Measurements from ENCODE around the gene RABEP1. TPM values are rescaled to one million over a fixed set of nuclear protein-coding genes. Genes with fewer than 3 reads are reported as not detected.

RABEP1 gene
- total RNA-seq, 2 donors from 2014 or later = 32.2 to 32.8 TPM

DNA sequence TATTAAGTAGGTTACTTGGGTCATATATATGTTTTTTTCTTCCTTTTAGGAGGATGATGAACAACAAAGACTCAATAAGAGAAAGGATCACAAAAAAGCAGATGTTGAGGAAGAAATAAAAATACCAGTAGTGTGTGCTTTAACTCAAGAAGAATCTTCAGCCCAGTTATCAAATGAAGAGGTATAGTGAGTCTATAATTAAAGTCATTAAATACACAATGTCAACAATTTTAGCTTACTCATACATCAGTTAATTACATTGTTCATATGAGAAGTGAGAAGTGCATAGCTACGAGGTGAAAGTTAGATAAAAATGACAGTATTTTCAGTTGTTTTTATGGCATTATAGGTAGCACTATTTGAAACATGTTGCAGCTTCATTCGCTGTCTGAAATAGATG, 72.2 kb downstream of the RABEP1 start:
- H3K36me3 Mint-ChIP-seq (ENCODE audit: low read depth) = peaks cover 56% of the 10 kb centered on the region

DNA sequence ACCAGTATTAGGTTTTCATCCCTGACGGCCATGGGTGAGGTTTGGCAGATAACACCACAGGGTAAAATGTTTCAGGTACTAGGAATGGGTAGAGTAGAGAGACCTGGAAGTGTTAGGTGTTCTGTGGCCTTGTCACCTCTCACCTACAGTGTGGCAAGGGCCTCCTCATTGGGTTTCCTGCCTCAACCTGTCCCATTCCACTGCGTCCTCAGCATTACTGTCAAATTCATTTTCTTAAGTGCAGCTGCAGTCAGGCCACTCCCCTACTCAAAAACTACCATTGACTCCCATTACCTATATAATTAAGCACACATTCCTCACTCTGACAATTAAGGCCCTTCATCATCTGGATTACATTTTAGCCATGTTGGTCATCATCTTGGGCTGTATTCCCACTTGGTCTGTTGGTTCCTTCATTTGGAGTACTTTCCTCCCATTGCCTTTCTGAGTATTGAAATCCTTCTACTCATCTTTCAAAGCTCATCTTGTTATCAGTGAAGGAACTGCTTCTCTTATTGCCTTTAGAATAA, 72.9 kb downstream of the RABEP1 start:
- H3K36me3 ChIP-seq (ENCODE audit: control insufficient read depth, insufficient read depth, low read length) = peaks cover 61% of the 10 kb centered on the region
- no peak overlapping the region for H3K4me3 ChIP-seq (ENCODE audit: low read length)
- H3K9me3 Mint-ChIP-seq = no peaks in the 10 kb centered on the region
- TF ChIP-seq, protein P1, sequence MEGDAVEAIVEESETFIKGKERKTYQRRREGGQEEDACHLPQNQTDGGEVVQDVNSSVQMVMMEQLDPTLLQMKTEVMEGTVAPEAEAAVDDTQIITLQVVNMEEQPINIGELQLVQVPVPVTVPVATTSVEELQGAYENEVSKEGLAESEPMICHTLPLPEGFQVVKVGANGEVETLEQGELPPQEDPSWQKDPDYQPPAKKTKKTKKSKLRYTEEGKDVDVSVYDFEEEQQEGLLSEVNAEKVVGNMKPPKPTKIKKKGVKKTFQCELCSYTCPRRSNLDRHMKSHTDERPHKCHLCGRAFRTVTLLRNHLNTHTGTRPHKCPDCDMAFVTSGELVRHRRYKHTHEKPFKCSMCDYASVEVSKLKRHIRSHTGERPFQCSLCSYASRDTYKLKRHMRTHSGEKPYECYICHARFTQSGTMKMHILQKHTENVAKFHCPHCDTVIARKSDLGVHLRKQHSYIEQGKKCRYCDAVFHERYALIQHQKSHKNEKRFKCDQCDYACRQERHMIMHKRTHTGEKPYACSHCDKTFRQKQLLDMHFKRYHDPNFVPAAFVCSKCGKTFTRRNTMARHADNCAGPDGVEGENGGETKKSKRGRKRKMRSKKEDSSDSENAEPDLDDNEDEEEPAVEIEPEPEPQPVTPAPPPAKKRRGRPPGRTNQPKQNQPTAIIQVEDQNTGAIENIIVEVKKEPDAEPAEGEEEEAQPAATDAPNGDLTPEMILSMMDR (conservative IDR thresholded peaks at IDR 0.05) = no peak
- no peak overlapping the region for H3K9ac ChIP-seq (ENCODE audit: extremely low read depth, low read length, poor library complexity, severe bottlenecking)
- no peak overlapping the region for H3K27ac Mint-ChIP-seq
- no peaks in the 10 kb centered on the region for H3K4me1 ChIP-seq (ENCODE audit: control insufficient read depth, insufficient read depth, low read length)
- H3K27ac ChIP-seq (ENCODE audit: low read depth, low read length) = no peak overlapping the region
- peaks cover 60% of the 10 kb centered on the region for H3K36me3 Mint-ChIP-seq (ENCODE audit: low read depth)
- H3K27me3 ChIP-seq (ENCODE audit: control insufficient read depth, insufficient read depth, low read length, poor library complexity, severe bottlenecking) = peaks cover 10% of the 10 kb centered on the region
- no peak overlapping the region for H3K4me3 Mint-ChIP-seq
- no peak for DNase-seq
- 90 to 93% methylated on average over 2 of the region's 2 CpGs for WGBS, 2 experiments (ENCODE audit: insufficient coverage in 1 of 2, insufficient read length in 1 of 2)
- peaks cover 23% of the 10 kb centered on the region for H3K27me3 Mint-ChIP-seq (ENCODE audit: insufficient read depth)
- peaks cover 19% of the 10 kb centered on the region for H3K4me1 Mint-ChIP-seq
- no peaks in the 10 kb centered on the region for H3K9me3 ChIP-seq (ENCODE audit: control insufficient read depth, low read length)

More for the DNA sequence above, 72.2 kb downstream of the RABEP1 start:
- no peak overlapping the region for H3K27ac Mint-ChIP-seq
- Histone ChIP-seq H3K36me3 (ENCODE audit: control insufficient read depth, insufficient read depth, low read length) (peaks cover 57% of the 10 kb centered on the region), H3K9me3 (ENCODE audit: control insufficient read depth, low read length) (no peaks in the 10 kb centered on the region), H3K4me1 (ENCODE audit: control insufficient read depth, insufficient read depth, low read length) (no peaks in the 10 kb centered on the region), H3K4me3 (ENCODE audit: low read length) (no peak overlapping the region), H3K9ac (ENCODE audit: extremely low read depth, low read length, poor library complexity, severe bottlenecking) (no peak overlapping the region), H3K27ac (ENCODE audit: low read depth, low read length) (no peak overlapping the region), H3K27me3 (ENCODE audit: control insufficient read depth, insufficient read depth, low read length, poor library complexity, severe bottlenecking) (peaks cover 5% of the 10 kb centered on the region)
- no peak overlapping the region for H3K4me3 Mint-ChIP-seq
- DNase-seq = no peak
- H3K27me3 Mint-ChIP-seq (ENCODE audit: insufficient read depth) = peaks cover 16% of the 10 kb centered on the region
- TF ChIP-seq, protein P1 (conservative IDR thresholded peaks at IDR 0.05) = no peak
- peaks cover 19% of the 10 kb centered on the region for H3K4me1 Mint-ChIP-seq
- no peaks in the 10 kb centered on the region for H3K9me3 Mint-ChIP-seq
- WGBS, 2 experiments (ENCODE audit: insufficient coverage in 1 of 2, insufficient read length in 1 of 2) = 97% methylated on average over 2 of the region's 2 CpGs; no CpG with 5 or more reads in 1 of the 2 experiments

DNA sequence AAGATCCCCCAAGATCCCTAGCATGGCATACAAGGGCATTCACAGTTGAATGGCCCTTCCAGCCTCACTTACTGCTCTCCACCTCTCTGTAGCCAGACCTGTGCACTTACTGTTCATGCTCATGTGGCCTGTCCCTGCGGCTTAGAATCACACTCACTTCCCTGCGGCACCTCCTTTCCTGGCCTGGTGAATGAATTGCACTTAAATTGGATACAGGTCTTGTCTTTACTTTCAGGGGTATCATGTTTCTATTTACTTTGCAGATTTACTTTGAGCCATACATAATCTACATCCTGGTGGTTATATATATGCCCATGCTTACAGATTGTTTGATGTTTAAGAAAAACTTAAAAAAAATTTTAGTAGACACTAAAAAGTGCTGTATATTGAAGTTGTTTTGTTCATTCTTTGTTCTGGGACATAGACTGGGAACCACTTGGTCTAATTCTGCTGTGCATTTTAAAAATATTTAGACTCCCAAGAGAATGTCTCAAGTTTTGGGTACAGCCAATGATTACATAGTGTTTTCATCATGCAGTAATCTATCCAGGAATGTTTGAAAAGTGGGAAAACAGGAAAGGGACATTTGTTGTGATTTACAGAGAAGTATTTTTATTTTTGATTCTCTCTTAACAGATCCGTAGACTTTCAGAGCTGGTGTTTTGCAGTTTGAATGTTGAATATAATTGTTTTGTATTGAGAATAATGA, 73.5 kb downstream of the RABEP1 start:
- peaks cover 11% of the 10 kb centered on the region for H3K27me3 ChIP-seq (ENCODE audit: control insufficient read depth, insufficient read depth, low read length, poor library complexity, severe bottlenecking)
- H3K9ac ChIP-seq (ENCODE audit: extremely low read depth, low read length, poor library complexity, severe bottlenecking) = no peak overlapping the region
- no peak overlapping the region for H3K4me3 ChIP-seq (ENCODE audit: low read length)
- Mint-ChIP-seq H3K27ac (no peak overlapping the region), H3K27me3 (ENCODE audit: insufficient read depth) (peaks cover 29% of the 10 kb centered on the region), H3K4me3 (no peak overlapping the region), H3K36me3 (ENCODE audit: low read depth) (peaks cover 61% of the 10 kb centered on the region), H3K4me1 (peaks cover 20% of the 10 kb centered on the region), H3K9me3 (no peaks in the 10 kb centered on the region)
- H3K27ac ChIP-seq (ENCODE audit: low read depth, low read length) = no peak overlapping the region
- peaks cover 60% of the 10 kb centered on the region for H3K36me3 ChIP-seq (ENCODE audit: control insufficient read depth, insufficient read depth, low read length)
- no peaks in the 10 kb centered on the region for H3K4me1 ChIP-seq (ENCODE audit: control insufficient read depth, insufficient read depth, low read length)
- TF ChIP-seq, protein P1 (conservative IDR thresholded peaks at IDR 0.05) = no peak
- 94 to 100% methylated on average over 2 to 3 of the region's 3 CpGs for WGBS, 2 experiments (ENCODE audit: insufficient coverage in 1 of 2, insufficient read length in 1 of 2)
- H3K9me3 ChIP-seq (ENCODE audit: control insufficient read depth, low read length) = no peaks in the 10 kb centered on the region
- no peak for DNase-seq
